ENCODE results near the gene KRT72. TPM values are rescaled to one million over a fixed set of nuclear protein-coding genes. Genes with fewer than 3 reads are reported as not detected.

Gene KRT72
- total RNA-seq, 1 experiment from 2014 or later, result not detected

GRCh38 chr12:52575256-52575655, 26.0 kb downstream of the KRT72 start:
- TF ChIP-seq CTCF (conservative IDR thresholded peaks at IDR 0.05), result no peak
- no peaks in the 10 kb centered on the region for H3K9me2 ChIP-seq (ENCODE audit: insufficient read depth)
- BruUV-seq (replicated peaks), result no TSS peak
- H3K27me3 ChIP-seq (ENCODE audit: insufficient read depth, low read depth), result no peaks in the 10 kb centered on the region
- H3K4me2 ChIP-seq, result no peak overlapping the region
- ChIA-PET POLR2A (ENCODE audit: unreplicated experiment) (no interaction called here), CTCF (interaction anchor here (0.9 kb wide), 1 partner anchor 203 kb away, joined by 4 read pairs; no protein-coding TSS in a partner anchor)
- H2AFZ ChIP-seq, result no peak overlapping the region
- DNase-seq, result no peak
- H3K27ac ChIP-seq, result no peak overlapping the region
- H3K9me3 ChIP-seq (ENCODE audit: insufficient read depth, low read depth), result no peaks in the 10 kb centered on the region
- no peaks in the 10 kb centered on the region for H3K4me1 ChIP-seq (replicated peaks; ENCODE audit: insufficient read depth)
- no peaks in the 10 kb centered on the region for H3K36me3 ChIP-seq (ENCODE audit: low read depth)
- intact Hi-C loops (cut with micrococcal nuclease; ENCODE audit: unreplicated experiment), result no loop called here
- H3F3A ChIP-seq (ENCODE audit: insufficient read depth, low read depth), result no peaks in the 10 kb centered on the region
- H4K20me1 ChIP-seq (ENCODE audit: insufficient read depth), result no peaks in the 10 kb centered on the region
- no peak overlapping the region for H3K4me3 ChIP-seq
- H3K79me2 ChIP-seq (ENCODE audit: low read depth), result no peaks in the 10 kb centered on the region

- no peak for DNase-seq
- no peak within 1 kb of the TSS for H3K27ac ChIP-seq
- no peaks in the 10 kb centered on the region for H3K36me3 ChIP-seq (ENCODE audit: low read depth)
- no peaks in the 10 kb centered on the region for H3K27me3 ChIP-seq (ENCODE audit: insufficient read depth, low read depth)
- H3F3A ChIP-seq (ENCODE audit: insufficient read depth, low read depth), result no peaks in the 10 kb centered on the region
- TF ChIP-seq CTCF (conservative IDR thresholded peaks at IDR 0.05) (no peak), EZH2 (IDR thresholded peaks at IDR 0.05; ENCODE audit: low read depth) (no peak)
- BruUV-seq (replicated peaks), result no TSS peak
- POLR2A ChIA-PET (ENCODE audit: unreplicated experiment), result no interaction called here
- H3K4me2 ChIP-seq, result no peak within 1 kb of the TSS
- CTCF ChIA-PET, result no interaction called here
- no peaks in the 10 kb centered on the region for H3K79me2 ChIP-seq (ENCODE audit: low read depth)
- H3K9me2 ChIP-seq (ENCODE audit: insufficient read depth), result no peaks in the 10 kb centered on the region
- H2AFZ ChIP-seq, result no peak within 1 kb of the TSS
- H3K9me3 ChIP-seq (ENCODE audit: insufficient read depth, low read depth), result no peaks in the 10 kb centered on the region
- no peaks in the 10 kb centered on the region for H4K20me1 ChIP-seq (ENCODE audit: insufficient read depth)
- no peaks in the 10 kb centered on the region for H3K4me1 ChIP-seq (replicated peaks; ENCODE audit: insufficient read depth)
- intact Hi-C loops (cut with micrococcal nuclease; ENCODE audit: unreplicated experiment), result no loop called here
- H3K4me3 ChIP-seq, result no peak within 1 kb of the TSS
Observed at GRCh38 chr12:52573743-52574142, 27.5 kb downstream of the KRT72 start, which contains the start of gene KRT74. Gene KRT74 (minus strand): TSS chr12:52573843. CDS start chr12:52573777, 66 bp downstream.

GRCh38 chr12:52573306-52573705, 28.0 kb downstream of the KRT72 start:
- Histone ChIP-seq H3K27me3 (ENCODE audit: insufficient read depth, low read depth) (no peaks in the 10 kb centered on the region), H3K4me1 (replicated peaks; ENCODE audit: insufficient read depth) (no peaks in the 10 kb centered on the region), H3F3A (ENCODE audit: insufficient read depth, low read depth) (no peaks in the 10 kb centered on the region), H3K9me2 (ENCODE audit: insufficient read depth) (no peaks in the 10 kb centered on the region), H3K9me3 (ENCODE audit: insufficient read depth, low read depth) (no peaks in the 10 kb centered on the region), H3K4me2 (no peak overlapping the region), H4K20me1 (ENCODE audit: insufficient read depth) (no peaks in the 10 kb centered on the region), H3K79me2 (ENCODE audit: low read depth) (no peaks in the 10 kb centered on the region), H3K4me3 (no peak overlapping the region), H3K27ac (no peak overlapping the region), H3K36me3 (ENCODE audit: low read depth) (no peaks in the 10 kb centered on the region), H2AFZ (no peak overlapping the region)
- no peak for TF ChIP-seq CTCF (conservative IDR thresholded peaks at IDR 0.05)
- no peak for TF ChIP-seq EZH2 (IDR thresholded peaks at IDR 0.05; ENCODE audit: low read depth)
- BruUV-seq (replicated peaks), result no TSS peak
- POLR2A ChIA-PET (ENCODE audit: unreplicated experiment), result no interaction called here
- CTCF ChIA-PET, result no interaction called here
- DNase-seq, result no peak
- intact Hi-C loops (cut with micrococcal nuclease; ENCODE audit: unreplicated experiment), result no loop called here

Measured in PC-9 (cell line).